HepG2 (cell line): Measurements from ENCODE around the gene IL18. TPM values are rescaled to one million over a fixed set of nuclear protein-coding genes. Genes with fewer than 3 reads are reported as not detected.

Experiments used
- ATAC-seq: fragments of 200-7000 bp; cut with Tn5 transposase; 3 replicates; pipeline ENCODE4 v1.9.1; 2020; ENCODE audit warnings: mild to moderate bottlenecking, moderate library complexity
- BruUV-seq: library from RNA; stranded (reverse); fragments of 400-500 nt; replicated peaks from 2 replicates; lab custom pipeline; 2021; lab: Mats Ljungman, UMichigan
- CTCF ChIA-PET: fragments of 300-600 bp; formaldehyde crosslinking; extraction: SDS; loops from one replicate; lab custom pipeline; 2021; ENCODE audit warnings: low total read pairs, inconsistent platforms, low intra/inter-chr PET ratio; lab: Yijun Ruan, JAX
- POLR2A ChIA-PET: fragments of 350-600 bp; sonication (Branson Sonifier 250); formaldehyde crosslinking; loops from one replicate; lab custom pipeline; 2020; ENCODE audit warnings: antibody characterized with exemption, inconsistent platforms; lab: Yijun Ruan, JAX
- DNase-seq: peaks from one replicate; pipeline ENCODE4 v3.0.0-alpha.2; 2015; ENCODE audit warnings: low spot score
- FAIRE-seq: peaks from 3 replicates; lab custom pipeline; 2011; peaks lifted over from hg19 to GRCh38; lab: Jason Lieb, UNC
- H2AFZ ChIP-seq: one replicate; pipeline ENCODE4 v1.6.1; 2011; ENCODE audit warnings: low read length, inconsistent platforms
- H3K27ac ChIP-seq: fragments of 300-600 bp; 3 replicates; pipeline ENCODE4 v1.8.0; 2011; ENCODE audit warnings: mixed run types, mild to moderate bottlenecking, mixed read lengths, low read length, inconsistent platforms; ENCODE audit not compliant: insufficient read depth; ENCODE audit errors: extremely low read length
- H3K27me3 ChIP-seq, 2 experiments: fragments of 200-600 bp in 1 of 2; 2 replicates in 1 of 2; 3 replicates in 1 of 2; pipeline versions ENCODE4 v1.6.0 to v1.8.0; 2011; ENCODE audit warnings: low read length in 2 of 2, mild to moderate bottlenecking in 2 of 2, moderate library complexity in 2 of 2, inconsistent platforms in 1 of 2; ENCODE audit not compliant: insufficient read depth in 2 of 2, control insufficient read depth in 1 of 2
- H3K36me3 ChIP-seq, 2 experiments: fragments of 200-600 bp in 1 of 2; replicated peaks in 1 of 2; 2 replicates in 1 of 2; 3 replicates in 1 of 2; pipeline versions ENCODE4 v1.5.1 to v1.8.0; 2011; ENCODE audit warnings: low read length in 2 of 2, inconsistent platforms in 1 of 2; ENCODE audit not compliant: insufficient read depth in 2 of 2, control insufficient read depth in 1 of 2
- H3K4me1 ChIP-seq: 2 replicates; pipeline ENCODE4 v1.5.1; 2012; ENCODE audit warnings: low read length, inconsistent platforms; ENCODE audit not compliant: insufficient read depth
- H3K4me2 ChIP-seq: 2 replicates; pipeline ENCODE4 v1.6.0; 2011; ENCODE audit warnings: low read depth, low read length, inconsistent platforms
- H3K4me3 ChIP-seq, 3 experiments: fragments of 200-600 bp in 1 of 3; sonication (generic), shearing (Covaris generic) in 1 of 3; replicated peaks in 1 of 3; 2 replicates each; pipeline ENCODE4 v1.5.1; 2011 to 2016; ENCODE audit warnings: low read length in 3 of 3, inconsistent platforms in 2 of 3, low read depth in 2 of 3, mild to moderate bottlenecking in 2 of 3, control low read depth in 1 of 3, mixed read lengths in 1 of 3; ENCODE audit not compliant: insufficient read depth in 1 of 3
- H3K79me2 ChIP-seq: one replicate; pipeline ENCODE4 v1.6.1; 2011; ENCODE audit warnings: low read length, inconsistent platforms; ENCODE audit not compliant: insufficient read depth
- H3K9ac ChIP-seq: 2 replicates; pipeline ENCODE4 v1.6.0; 2011; ENCODE audit warnings: mild to moderate bottlenecking, low read depth, low read length, inconsistent platforms; ENCODE audit not compliant: insufficient read depth
- H3K9me3 ChIP-seq: 2 replicates; pipeline ENCODE4 v1.5.1; 2012; ENCODE audit warnings: mild to moderate bottlenecking, low read length
- H4K20me1 ChIP-seq: 2 replicates; pipeline ENCODE4 v1.6.0; 2011; ENCODE audit warnings: inconsistent platforms, mild to moderate bottlenecking, low read length, moderate library complexity; ENCODE audit not compliant: insufficient read depth
- ARID3A ChIP-seq: IDR thresholded peaks from 2 replicates; pipeline ENCODE4 v1.6.1; 2012; ENCODE audit warnings: low read depth, low read length, improper control_type of control experiment
- POLR2A ChIP-seq, 2 experiments: IDR thresholded peaks; 2 replicates each; pipeline ENCODE4 v1.6.1; 2011; ENCODE audit warnings: low read depth in 2 of 2, low read length in 2 of 2, mild to moderate bottlenecking in 1 of 2, moderate library complexity in 1 of 2; ENCODE audit not compliant: insufficient read depth in 1 of 2
- ZBTB38 ChIP-seq: sonication (generic); formaldehyde crosslinking; IDR thresholded peaks from 2 replicates; pipeline ENCODE4 v1.5.1; 2020; ENCODE audit warnings: mild to moderate bottlenecking, missing genetic modification reagents
- ZGPAT ChIP-seq: IDR thresholded peaks from 2 replicates; pipeline ENCODE4 v1.6.1; 2016; ENCODE audit warnings: mild to moderate bottlenecking
- ZKSCAN8 ChIP-seq: IDR thresholded peaks from 2 replicates; pipeline ENCODE4 v1.6.1; 2016; ENCODE audit warnings: borderline replicate concordance, missing genetic modification reagents, missing compliant biosample characterization
- ZNF317 ChIP-seq: sonication (generic); formaldehyde crosslinking; IDR thresholded peaks from 2 replicates; pipeline ENCODE4 v1.5.0; 2020; ENCODE audit warnings: mild to moderate bottlenecking, missing genetic modification reagents
- WGBS: methylation state at CpG from one replicate; pipeline ENCODE4 v1.1.6; 2017; ENCODE audit warnings: low lambda C conversion rate; 5-methylcytosine and 5-hydroxymethylcytosine counted together
- in situ Hi-C: cut with HindIII; loops from 2 replicates; pipeline ENCODE4 v1.10.0; 2017; ENCODE audit warnings: low pct_unique_long_range_greater_than_20kb; ENCODE audit not compliant: extremely low pct_ligation_motif_present
- intact Hi-C: fragments of 100-400 bp; cut with micrococcal nuclease; formaldehyde crosslinking; loops from one replicate; pipeline ENCODE4 v1.10.0; 2022; ENCODE audit not compliant: unreplicated experiment
- polyA plus RNA-seq, 8 experiments: library from polyadenylated mRNA; depleted of rRNA in 3 of 8; stranded (reverse) in 7 of 8; unstranded in 1 of 8; fragments of >200 nt; fragmentation: Illumina TruSeq in 4 of 8; extraction: Trizol in 4 of 8; gene quantifications; 2 replicates each; pipeline versions ENCODE4 v1.2.1 to v1.2.3, GENCODE V29; 2011 to 2016; ENCODE audit warnings: low read depth in 4 of 8, missing spikeins in 1 of 8, mixed read lengths in 1 of 8; ENCODE audit not compliant: insufficient read depth in 1 of 8
- total RNA-seq, 5 experiments: library from RNA; depleted of rRNA; stranded (reverse); fragments of >200 nt; fragmentation: Illumina TruSeq; extraction: Trizol; gene quantifications; 2 replicates each; pipeline ENCODE4 v1.2.3, GENCODE V29; 2016; ENCODE audit warnings: low read depth in 1 of 5
- TF ChIP-seq, protein P1 (sequence below): sonication (generic); formaldehyde crosslinking; IDR thresholded peaks from 2 replicates; pipeline ENCODE4 v1.9.0; 2021; ENCODE audit warnings: missing genetic modification reagents, mild to moderate bottlenecking, borderline replicate concordance
- TF ChIP-seq, protein P2 (sequence below): IDR thresholded peaks from 2 replicates; pipeline ENCODE4 v1.6.1; 2018; ENCODE audit warnings: missing genetic modification reagents

The IL18 gene
- total and polyA plus RNA-seq, 2 of the 13 experiments (the other 11 are each of a cell fraction or from before 2014, with no cell fraction given) = 0.89 to 2.7 TPM

DNA sequence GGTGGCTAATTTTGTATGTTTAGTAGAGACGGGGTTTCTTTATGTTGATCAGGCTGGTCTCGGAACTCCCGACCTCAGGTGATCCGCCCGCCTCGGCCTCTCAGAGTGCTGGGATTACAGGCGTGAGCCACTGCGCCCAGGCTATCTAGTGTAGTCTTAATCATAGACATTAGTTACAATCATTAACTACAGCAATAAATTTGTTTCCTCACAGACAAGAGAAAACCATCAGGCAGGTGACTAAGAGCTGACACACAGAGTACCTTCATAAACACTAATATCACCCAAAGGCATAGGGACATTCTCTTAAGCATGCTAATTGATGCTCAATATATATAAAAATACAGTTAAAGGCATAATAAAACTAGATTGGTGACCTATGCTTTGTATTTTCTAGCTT is 57.8 kb downstream of the IL18 start:
- in situ Hi-C loops (no loop called here), intact Hi-C loops (no loop called here)
- ChIA-PET POLR2A (no interaction called here), CTCF (no interaction called here)
- no peak overlapping the region for H3K9ac ChIP-seq
- no peak overlapping the region for H3K27ac ChIP-seq
- TF ChIP-seq ZBTB38 (CRISPR knock-in tag) = no peak
- WGBS = 98% methylated on average over 8 of the region's 8 CpGs
- H3K4me1 ChIP-seq = no peaks in the 10 kb centered on the region
- no peaks in the 10 kb centered on the region for H4K20me1 ChIP-seq
- no peaks in the 10 kb centered on the region for H3K27me3 ChIP-seq
- ATAC-seq (no peak), DNase-seq (no peak), FAIRE-seq (no peak)
- H3K36me3 ChIP-seq = no peaks in the 10 kb centered on the region
- H3K9me3 ChIP-seq = no peaks in the 10 kb centered on the region
- no TSS peak for BruUV-seq
- H3K4me2 ChIP-seq = no peak overlapping the region
- H2AFZ ChIP-seq = no peak overlapping the region
- H3K4me3 ChIP-seq = no peak overlapping the region
- no peaks in the 10 kb centered on the region for H3K79me2 ChIP-seq

- no peak overlapping the region for H3K4me2 ChIP-seq
- no TSS peak for BruUV-seq
- intact Hi-C loops = no loop called here
Observed at GRCh38 chr11:112103446-112103845, 60.4 kb downstream of the IL18 start.

More at GRCh38 chr11:112103446-112103845, 60.4 kb downstream of the IL18 start:
- H3K79me2 ChIP-seq = no peaks in the 10 kb centered on the region
- ATAC-seq = no peak
- no peak for FAIRE-seq
- H3K4me1 ChIP-seq = no peaks in the 10 kb centered on the region
- ChIA-PET CTCF (no interaction called here), POLR2A (no interaction called here)
- H3K9me3 ChIP-seq = no peaks in the 10 kb centered on the region
- 96% methylated on average over 6 of the region's 6 CpGs for WGBS
- no peaks in the 10 kb centered on the region for H3K27me3 ChIP-seq
- H3K36me3 ChIP-seq = no peaks in the 10 kb centered on the region
- no peak overlapping the region for H3K4me3 ChIP-seq
- no peak overlapping the region for H3K27ac ChIP-seq
- TF ChIP-seq ZGPAT (no peak), POLR2A (IDR thresholded peaks at IDR 0.05; ENCODE audit: insufficient read depth in 1 of 2, low read depth in 2 of 2, low read length in 2 of 2) (no peak), ZKSCAN8 (no peak), ZNF317 (CRISPR knock-in tag) (no peak), ARID3A (no peak), ZBTB38 (CRISPR knock-in tag) (no peak)
- TF ChIP-seq, protein P1, sequence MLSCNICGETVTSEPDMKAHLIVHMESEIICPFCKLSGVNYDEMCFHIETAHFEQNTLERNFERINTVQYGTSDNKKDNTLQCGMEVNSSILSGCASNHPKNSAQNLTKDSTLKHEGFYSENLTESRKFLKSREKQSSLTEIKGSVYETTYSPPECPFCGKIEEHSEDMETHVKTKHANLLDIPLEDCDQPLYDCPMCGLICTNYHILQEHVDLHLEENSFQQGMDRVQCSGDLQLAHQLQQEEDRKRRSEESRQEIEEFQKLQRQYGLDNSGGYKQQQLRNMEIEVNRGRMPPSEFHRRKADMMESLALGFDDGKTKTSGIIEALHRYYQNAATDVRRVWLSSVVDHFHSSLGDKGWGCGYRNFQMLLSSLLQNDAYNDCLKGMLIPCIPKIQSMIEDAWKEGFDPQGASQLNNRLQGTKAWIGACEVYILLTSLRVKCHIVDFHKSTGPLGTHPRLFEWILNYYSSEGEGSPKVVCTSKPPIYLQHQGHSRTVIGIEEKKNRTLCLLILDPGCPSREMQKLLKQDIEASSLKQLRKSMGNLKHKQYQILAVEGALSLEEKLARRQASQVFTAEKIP (CRISPR knock-in tag) = no peak
- TF ChIP-seq, protein P2, sequence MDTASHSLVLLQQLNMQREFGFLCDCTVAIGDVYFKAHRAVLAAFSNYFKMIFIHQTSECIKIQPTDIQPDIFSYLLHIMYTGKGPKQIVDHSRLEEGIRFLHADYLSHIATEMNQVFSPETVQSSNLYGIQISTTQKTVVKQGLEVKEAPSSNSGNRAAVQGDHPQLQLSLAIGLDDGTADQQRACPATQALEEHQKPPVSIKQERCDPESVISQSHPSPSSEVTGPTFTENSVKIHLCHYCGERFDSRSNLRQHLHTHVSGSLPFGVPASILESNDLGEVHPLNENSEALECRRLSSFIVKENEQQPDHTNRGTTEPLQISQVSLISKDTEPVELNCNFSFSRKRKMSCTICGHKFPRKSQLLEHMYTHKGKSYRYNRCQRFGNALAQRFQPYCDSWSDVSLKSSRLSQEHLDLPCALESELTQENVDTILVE (CRISPR knock-in tag) = no peak
- no peak overlapping the region for H3K9ac ChIP-seq
- DNase-seq = no peak
- H2AFZ ChIP-seq = no peak overlapping the region
- in situ Hi-C loops = no loop called here
- H4K20me1 ChIP-seq = no peaks in the 10 kb centered on the region
